Esophagus squamous epithelium (tissue), 4 donors: ENCODE measurements around the gene CA9.

Source experiments
- POLR2A ChIP-seq, 4 donors: fragments of 450-650 bp; IDR thresholded peaks; one replicate each; pipeline ENCODE4 v1.6.1; 2017; ENCODE audit warnings: antibody characterized with exemption in 4 of 4, mild to moderate bottlenecking in 4 of 4, moderate library complexity in 3 of 4
- TF ChIP-seq, protein P1 (sequence below), 6 experiments: fragments of 450-650 bp in 4 of 6; fragments of 200-600 bp in 2 of 6; sonication (generic) in 2 of 6; IDR thresholded peaks; one replicate each; pipeline ENCODE4 v1.5.1; 2016 to 2019; ENCODE audit warnings: antibody characterized with exemption in 6 of 6, mild to moderate bottlenecking in 4 of 6, moderate library complexity in 4 of 6

- TF ChIP-seq, protein P1, sequence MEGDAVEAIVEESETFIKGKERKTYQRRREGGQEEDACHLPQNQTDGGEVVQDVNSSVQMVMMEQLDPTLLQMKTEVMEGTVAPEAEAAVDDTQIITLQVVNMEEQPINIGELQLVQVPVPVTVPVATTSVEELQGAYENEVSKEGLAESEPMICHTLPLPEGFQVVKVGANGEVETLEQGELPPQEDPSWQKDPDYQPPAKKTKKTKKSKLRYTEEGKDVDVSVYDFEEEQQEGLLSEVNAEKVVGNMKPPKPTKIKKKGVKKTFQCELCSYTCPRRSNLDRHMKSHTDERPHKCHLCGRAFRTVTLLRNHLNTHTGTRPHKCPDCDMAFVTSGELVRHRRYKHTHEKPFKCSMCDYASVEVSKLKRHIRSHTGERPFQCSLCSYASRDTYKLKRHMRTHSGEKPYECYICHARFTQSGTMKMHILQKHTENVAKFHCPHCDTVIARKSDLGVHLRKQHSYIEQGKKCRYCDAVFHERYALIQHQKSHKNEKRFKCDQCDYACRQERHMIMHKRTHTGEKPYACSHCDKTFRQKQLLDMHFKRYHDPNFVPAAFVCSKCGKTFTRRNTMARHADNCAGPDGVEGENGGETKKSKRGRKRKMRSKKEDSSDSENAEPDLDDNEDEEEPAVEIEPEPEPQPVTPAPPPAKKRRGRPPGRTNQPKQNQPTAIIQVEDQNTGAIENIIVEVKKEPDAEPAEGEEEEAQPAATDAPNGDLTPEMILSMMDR (IDR thresholded peaks at IDR 0.05): no peak
- no peak for TF ChIP-seq POLR2A (IDR thresholded peaks at IDR 0.05)
Observed at GRCh38 chr9:35674025-35674361, 265 bp downstream of the CA9 start.
